A549 treated with Mapracorat at 1 μM for 4 hours (cell line): Measurements from ENCODE around the gene RPRD1A. TPM values are rescaled to one million over a fixed set of nuclear protein-coding genes. Genes with fewer than 3 reads are reported as not detected.

Experiments used
- total RNA-seq: library from RNA; stranded (reverse); fragments of 200-300 nt; extraction: Qiagen RNA extraction; gene quantifications from 5 replicates; pipeline ENCODE4 v1.2.3, GENCODE V29; 2022

RPRD1A gene
- 16.2 to 22.2 TPM (median 20.9 TPM) in 5 replicates for total RNA-seq

GRCh38 chr18:36067055-36067957, at the start of gene RPRD1A:
Gene RPRD1A (minus strand): TSS chr18:36067559. CDS start chr18:36067404, 155 bp downstream.

GRCh38 chr18:35972197-35973000, 95.0 kb downstream of the RPRD1A start, which contains the start of gene RMP24:
Gene RMP24 (plus strand): TSS chr18:35972679.

Other genes with a start within 250 kb of the RPRD1A start
- gene SLC39A6, start 61.8 kb upstream of the RPRD1A start, total RNA-seq = 41.1 to 53.5 TPM (median 50.8 TPM) in 5 replicates
- 33.2 to 37.1 TPM (median 35.0 TPM) in 5 replicates for gene ELP2, start 62.3 kb upstream of the RPRD1A start, total RNA-seq
- 2.6 to 3.0 TPM (median 2.7 TPM) in 5 replicates for gene MOCOS, start 119.9 kb upstream of the RPRD1A start, total RNA-seq
- gene FHOD3, start 230.2 kb upstream of the RPRD1A start, total RNA-seq = 2.2 to 2.8 TPM (median 2.4 TPM) in 5 replicates